GM23338 (cell line): ENCODE data around the gene HDAC9. TPM values are rescaled to one million over a fixed set of nuclear protein-coding genes. Genes with fewer than 3 reads are reported as not detected.

Source experiments
- ATAC-seq: fragments of 200-7000 bp; cut with Tn5 transposase; 3 replicates; pipeline ENCODE4 v1.9.1; 2020
- DNase-seq: peaks from one replicate; pipeline ENCODE4 v3.0.0-alpha.2; 2015; ENCODE audit warnings: low spot score
- H2AFZ ChIP-seq: fragments of 200-600 bp; sonication (generic); 2 replicates; pipeline ENCODE4 v1.8.0; 2016; ENCODE audit warnings: antibody characterized with exemption, mild to moderate bottlenecking, moderate library complexity
- H3F3A ChIP-seq: fragments of 200-600 bp; sonication (generic); replicated peaks from 2 replicates; pipeline ENCODE4 v1.8.0; 2017; ENCODE audit warnings: antibody characterized with exemption, mixed run types, low read depth
- H3K27ac ChIP-seq: fragments of 200-600 bp; sonication (generic); 2 replicates; pipeline ENCODE4 v1.6.1; 2016; ENCODE audit warnings: low read depth
- H3K27me3 ChIP-seq: fragments of 200-600 bp; sonication (generic); 2 replicates; pipeline ENCODE4 v1.8.0; 2016; ENCODE audit warnings: mild to moderate bottlenecking, mixed run types, moderate library complexity; ENCODE audit not compliant: insufficient read depth
- H3K36me3 ChIP-seq: fragments of 200-600 bp; sonication (generic); 2 replicates; pipeline ENCODE4 v1.8.0; 2016; ENCODE audit warnings: mild to moderate bottlenecking; ENCODE audit not compliant: insufficient read depth
- H3K4me1 ChIP-seq: fragments of 200-600 bp; sonication (generic); 2 replicates; pipeline ENCODE4 v1.8.0; 2016; ENCODE audit warnings: mild to moderate bottlenecking, moderate library complexity; ENCODE audit not compliant: insufficient read depth
- H3K4me2 ChIP-seq: fragments of 200-600 bp; sonication (generic); 2 replicates; pipeline ENCODE4 v1.7.1; 2017; ENCODE audit warnings: mixed run types
- H3K4me3 ChIP-seq: fragments of 200-600 bp; sonication (generic); 2 replicates; pipeline ENCODE4 v1.6.1; 2016; ENCODE audit warnings: mixed run types
- H3K79me2 ChIP-seq: fragments of 200-600 bp; sonication (generic); replicated peaks from 2 replicates; pipeline ENCODE4 v1.8.0; 2017; ENCODE audit warnings: mild to moderate bottlenecking; ENCODE audit not compliant: insufficient read depth
- H3K9me2 ChIP-seq: fragments of 200-600 bp; sonication (generic); 2 replicates; pipeline ENCODE4 v1.8.0; 2017; ENCODE audit not compliant: insufficient read depth
- H4K20me1 ChIP-seq: fragments of 200-600 bp; sonication (generic); replicated peaks from 2 replicates; pipeline ENCODE4 v1.8.0; 2017; ENCODE audit warnings: mild to moderate bottlenecking; ENCODE audit not compliant: insufficient read depth
- H3K27ac Mint-ChIP-seq: 2 replicates; pipeline ENCODE4 v1.8.0; 2020; ENCODE audit warnings: inconsistent platforms, mild to moderate bottlenecking, moderate library complexity, mixed read lengths
- H3K27me3 Mint-ChIP-seq: 3 replicates; pipeline ENCODE4 v1.8.0; 2022; ENCODE audit warnings: low read depth, mild to moderate bottlenecking, moderate library complexity, mixed read lengths, inconsistent platforms; ENCODE audit not compliant: insufficient read depth, poor library complexity
- H3K36me3 Mint-ChIP-seq: 3 replicates; pipeline ENCODE4 v1.8.0; 2021; ENCODE audit warnings: low read depth, mild to moderate bottlenecking, inconsistent platforms, moderate library complexity, mixed read lengths
- H3K4me1 Mint-ChIP-seq: 3 replicates; pipeline ENCODE4 v1.8.0; 2020; ENCODE audit warnings: mild to moderate bottlenecking, inconsistent platforms, mixed read lengths
- H3K4me3 Mint-ChIP-seq: 3 replicates; pipeline ENCODE4 v1.8.0; 2021; ENCODE audit warnings: moderate library complexity, mild to moderate bottlenecking, inconsistent platforms, mixed read lengths
- H3K9me3 Mint-ChIP-seq: 3 replicates; pipeline ENCODE4 v1.8.0; 2020; ENCODE audit warnings: moderate library complexity, mild to moderate bottlenecking, inconsistent platforms, mixed read lengths
- CREB1 ChIP-seq: fragments of 250-450 bp; sonication (Bioruptor Pico); IDR thresholded peaks from 2 replicates; pipeline ENCODE4 v1.5.0; 2020; ENCODE audit warnings: low read depth, mild to moderate bottlenecking, moderate library complexity
- EZH2phosphoT487 ChIP-seq: fragments of 200-600 bp; sonication (generic); IDR thresholded peaks from one replicate; pipeline ENCODE4 v1.8.1; 2018; ENCODE audit warnings: antibody characterized with exemption; ENCODE audit not compliant: unreplicated experiment
- POLR2AphosphoS5 ChIP-seq: IDR thresholded peaks from 2 replicates; pipeline ENCODE4 v1.6.1; 2016; ENCODE audit warnings: antibody characterized with exemption, low read depth
- STAT1 ChIP-seq: IDR thresholded peaks from one replicate; pipeline ENCODE4 v1.6.1; 2016; ENCODE audit warnings: antibody characterized with exemption; ENCODE audit not compliant: unreplicated experiment
- ZNF331 ChIP-seq: fragments of 250-450 bp; sonication (Bioruptor Pico); IDR thresholded peaks from 2 replicates; pipeline ENCODE4 v1.5.0; 2020; ENCODE audit warnings: low read depth, mild to moderate bottlenecking, moderate library complexity
- polyA plus RNA-seq: library from polyadenylated mRNA; unstranded; fragments of >200 nt; fragmentation: Nextera tagmentation; extraction: Ambion mirVana; gene quantifications from 2 replicates; pipeline ENCODE4 v1.2.1, GENCODE V29; 2016
- total RNA-seq: library from RNA; depleted of rRNA; stranded (reverse); fragments of >200 nt; shearing (Covaris generic); gene quantifications from 2 replicates; pipeline ENCODE4 v1.2.3, GENCODE V29; 2014
- TF ChIP-seq, protein P1 (sequence below): IDR thresholded peaks from 2 replicates; pipeline ENCODE4 v1.6.1; 2016; ENCODE audit warnings: antibody characterized with exemption
- TF ChIP-seq, protein P2 (sequence below): fragments of 250-450 bp; sonication (Bioruptor Pico); IDR thresholded peaks from 2 replicates; pipeline ENCODE4 v1.5.0; 2020; ENCODE audit warnings: mild to moderate bottlenecking, moderate library complexity
- TF ChIP-seq, protein P3 (sequence below): IDR thresholded peaks from one replicate; pipeline ENCODE4 v1.6.1; 2018; ENCODE audit warnings: antibody characterized with exemption; ENCODE audit not compliant: unreplicated experiment

HDAC9 gene
- total and polyA plus RNA-seq, 2 experiments from 2014 or later, result 8.3 to 18.5 TPM

DNA sequence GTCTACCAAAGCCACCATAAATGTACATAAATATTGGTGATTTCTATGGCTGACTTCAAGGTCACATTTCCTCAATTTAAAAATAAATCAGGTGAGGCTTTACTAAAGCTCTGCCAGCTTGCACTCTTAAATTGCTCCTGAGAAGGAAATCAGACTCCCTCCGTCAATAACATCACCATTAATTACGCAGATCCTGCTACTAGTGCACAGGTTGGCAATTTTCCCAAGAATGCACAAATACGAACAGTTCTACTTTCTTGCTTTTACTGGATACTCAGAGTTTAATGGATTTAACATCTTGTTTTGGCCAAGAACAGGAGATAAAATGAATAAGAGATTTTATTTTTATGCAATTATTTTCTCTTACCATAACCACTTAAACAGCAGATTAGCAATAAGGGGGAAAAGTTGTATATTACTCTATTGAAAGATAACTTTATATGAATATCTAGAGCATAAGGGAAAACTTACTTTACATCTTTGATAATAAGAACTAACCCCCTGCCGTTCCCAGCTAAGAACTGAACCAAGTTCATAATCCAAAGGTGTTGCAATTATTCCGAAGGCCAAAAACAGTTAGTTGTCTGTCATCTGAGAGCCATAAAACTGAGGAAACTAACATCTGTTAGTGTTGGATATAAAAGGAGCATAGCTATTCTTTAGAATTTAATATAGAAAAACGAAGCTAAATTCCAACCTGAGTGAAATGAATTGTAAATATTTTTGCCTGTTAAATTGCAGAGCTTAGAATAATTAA is 481.3 kb downstream of the HDAC9 start:
- no peak for TF ChIP-seq STAT1
- no peak for TF ChIP-seq CREB1
- TF ChIP-seq, protein P1, sequence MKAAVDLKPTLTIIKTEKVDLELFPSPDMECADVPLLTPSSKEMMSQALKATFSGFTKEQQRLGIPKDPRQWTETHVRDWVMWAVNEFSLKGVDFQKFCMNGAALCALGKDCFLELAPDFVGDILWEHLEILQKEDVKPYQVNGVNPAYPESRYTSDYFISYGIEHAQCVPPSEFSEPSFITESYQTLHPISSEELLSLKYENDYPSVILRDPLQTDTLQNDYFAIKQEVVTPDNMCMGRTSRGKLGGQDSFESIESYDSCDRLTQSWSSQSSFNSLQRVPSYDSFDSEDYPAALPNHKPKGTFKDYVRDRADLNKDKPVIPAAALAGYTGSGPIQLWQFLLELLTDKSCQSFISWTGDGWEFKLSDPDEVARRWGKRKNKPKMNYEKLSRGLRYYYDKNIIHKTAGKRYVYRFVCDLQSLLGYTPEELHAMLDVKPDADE, result no peak
- no peak for TF ChIP-seq POLR2AphosphoS5
- H3K27me3 Mint-ChIP-seq, result no peaks in the 10 kb centered on the region
- Histone ChIP-seq H3K27ac (no peak overlapping the region), H2AFZ (no peak overlapping the region), H3K9me2 (no peaks in the 10 kb centered on the region), H3K4me2 (no peak overlapping the region), H3K27me3 (no peaks in the 10 kb centered on the region), H3K36me3 (no peaks in the 10 kb centered on the region), H3K79me2 (no peaks in the 10 kb centered on the region), H3K4me1 (no peaks in the 10 kb centered on the region), H3K4me3 (no peak overlapping the region), H4K20me1 (no peaks in the 10 kb centered on the region), H3F3A (no peaks in the 10 kb centered on the region)
- ATAC-seq, result no peak
- H3K9me3 Mint-ChIP-seq, result no peaks in the 10 kb centered on the region
- H3K36me3 Mint-ChIP-seq, result no peaks in the 10 kb centered on the region
- H3K4me3 Mint-ChIP-seq, result no peak overlapping the region
- H3K27ac Mint-ChIP-seq, result no peak overlapping the region
- no peak for DNase-seq
- no peaks in the 10 kb centered on the region; the same call in 2 of the 3 replicates for H3K4me1 Mint-ChIP-seq

DNA sequence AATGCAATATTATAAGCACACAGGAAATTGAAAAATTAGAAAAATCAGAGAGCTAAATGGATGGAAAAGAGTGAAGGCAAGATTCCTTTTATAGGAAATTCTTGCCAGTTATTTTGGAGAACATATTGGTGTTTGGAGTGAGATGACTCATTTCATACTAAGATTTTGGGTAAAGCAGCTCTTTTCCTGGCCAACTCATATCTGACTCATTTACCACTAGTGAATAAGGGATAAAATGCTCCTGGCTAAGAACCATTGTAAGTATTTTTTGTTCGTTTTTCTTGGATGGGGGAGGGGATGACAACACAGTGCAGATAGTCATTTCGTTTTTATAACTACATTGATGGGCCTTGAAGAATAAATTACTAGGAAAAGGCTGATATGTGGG is 482.6 kb downstream of the HDAC9 start:
- Histone ChIP-seq H3K4me1 (no peaks in the 10 kb centered on the region), H3K4me3 (no peak overlapping the region), H3K27me3 (no peaks in the 10 kb centered on the region), H3K79me2 (no peaks in the 10 kb centered on the region), H3F3A (no peaks in the 10 kb centered on the region), H3K4me2 (no peak overlapping the region), H3K36me3 (no peaks in the 10 kb centered on the region), H3K9me2 (peaks cover 3% of the 10 kb centered on the region), H4K20me1 (no peaks in the 10 kb centered on the region), H2AFZ (no peak overlapping the region), H3K27ac (no peak overlapping the region)
- ATAC-seq, result no peak
- no peaks in the 10 kb centered on the region for H3K9me3 Mint-ChIP-seq
- H3K27me3 Mint-ChIP-seq, result no peaks in the 10 kb centered on the region
- no peaks in the 10 kb centered on the region for H3K36me3 Mint-ChIP-seq
- no peak overlapping the region for H3K4me3 Mint-ChIP-seq
- no peak for DNase-seq
- no peaks in the 10 kb centered on the region; the same call in 2 of the 3 replicates for H3K4me1 Mint-ChIP-seq
- H3K27ac Mint-ChIP-seq, result no peak overlapping the region
- TF ChIP-seq STAT1 (no peak), ZNF331 (CRISPR knock-in tag) (no peak), EZH2phosphoT487 (no peak), CREB1 (no peak)
- TF ChIP-seq, protein P1, result no peak
- TF ChIP-seq, protein P2, sequence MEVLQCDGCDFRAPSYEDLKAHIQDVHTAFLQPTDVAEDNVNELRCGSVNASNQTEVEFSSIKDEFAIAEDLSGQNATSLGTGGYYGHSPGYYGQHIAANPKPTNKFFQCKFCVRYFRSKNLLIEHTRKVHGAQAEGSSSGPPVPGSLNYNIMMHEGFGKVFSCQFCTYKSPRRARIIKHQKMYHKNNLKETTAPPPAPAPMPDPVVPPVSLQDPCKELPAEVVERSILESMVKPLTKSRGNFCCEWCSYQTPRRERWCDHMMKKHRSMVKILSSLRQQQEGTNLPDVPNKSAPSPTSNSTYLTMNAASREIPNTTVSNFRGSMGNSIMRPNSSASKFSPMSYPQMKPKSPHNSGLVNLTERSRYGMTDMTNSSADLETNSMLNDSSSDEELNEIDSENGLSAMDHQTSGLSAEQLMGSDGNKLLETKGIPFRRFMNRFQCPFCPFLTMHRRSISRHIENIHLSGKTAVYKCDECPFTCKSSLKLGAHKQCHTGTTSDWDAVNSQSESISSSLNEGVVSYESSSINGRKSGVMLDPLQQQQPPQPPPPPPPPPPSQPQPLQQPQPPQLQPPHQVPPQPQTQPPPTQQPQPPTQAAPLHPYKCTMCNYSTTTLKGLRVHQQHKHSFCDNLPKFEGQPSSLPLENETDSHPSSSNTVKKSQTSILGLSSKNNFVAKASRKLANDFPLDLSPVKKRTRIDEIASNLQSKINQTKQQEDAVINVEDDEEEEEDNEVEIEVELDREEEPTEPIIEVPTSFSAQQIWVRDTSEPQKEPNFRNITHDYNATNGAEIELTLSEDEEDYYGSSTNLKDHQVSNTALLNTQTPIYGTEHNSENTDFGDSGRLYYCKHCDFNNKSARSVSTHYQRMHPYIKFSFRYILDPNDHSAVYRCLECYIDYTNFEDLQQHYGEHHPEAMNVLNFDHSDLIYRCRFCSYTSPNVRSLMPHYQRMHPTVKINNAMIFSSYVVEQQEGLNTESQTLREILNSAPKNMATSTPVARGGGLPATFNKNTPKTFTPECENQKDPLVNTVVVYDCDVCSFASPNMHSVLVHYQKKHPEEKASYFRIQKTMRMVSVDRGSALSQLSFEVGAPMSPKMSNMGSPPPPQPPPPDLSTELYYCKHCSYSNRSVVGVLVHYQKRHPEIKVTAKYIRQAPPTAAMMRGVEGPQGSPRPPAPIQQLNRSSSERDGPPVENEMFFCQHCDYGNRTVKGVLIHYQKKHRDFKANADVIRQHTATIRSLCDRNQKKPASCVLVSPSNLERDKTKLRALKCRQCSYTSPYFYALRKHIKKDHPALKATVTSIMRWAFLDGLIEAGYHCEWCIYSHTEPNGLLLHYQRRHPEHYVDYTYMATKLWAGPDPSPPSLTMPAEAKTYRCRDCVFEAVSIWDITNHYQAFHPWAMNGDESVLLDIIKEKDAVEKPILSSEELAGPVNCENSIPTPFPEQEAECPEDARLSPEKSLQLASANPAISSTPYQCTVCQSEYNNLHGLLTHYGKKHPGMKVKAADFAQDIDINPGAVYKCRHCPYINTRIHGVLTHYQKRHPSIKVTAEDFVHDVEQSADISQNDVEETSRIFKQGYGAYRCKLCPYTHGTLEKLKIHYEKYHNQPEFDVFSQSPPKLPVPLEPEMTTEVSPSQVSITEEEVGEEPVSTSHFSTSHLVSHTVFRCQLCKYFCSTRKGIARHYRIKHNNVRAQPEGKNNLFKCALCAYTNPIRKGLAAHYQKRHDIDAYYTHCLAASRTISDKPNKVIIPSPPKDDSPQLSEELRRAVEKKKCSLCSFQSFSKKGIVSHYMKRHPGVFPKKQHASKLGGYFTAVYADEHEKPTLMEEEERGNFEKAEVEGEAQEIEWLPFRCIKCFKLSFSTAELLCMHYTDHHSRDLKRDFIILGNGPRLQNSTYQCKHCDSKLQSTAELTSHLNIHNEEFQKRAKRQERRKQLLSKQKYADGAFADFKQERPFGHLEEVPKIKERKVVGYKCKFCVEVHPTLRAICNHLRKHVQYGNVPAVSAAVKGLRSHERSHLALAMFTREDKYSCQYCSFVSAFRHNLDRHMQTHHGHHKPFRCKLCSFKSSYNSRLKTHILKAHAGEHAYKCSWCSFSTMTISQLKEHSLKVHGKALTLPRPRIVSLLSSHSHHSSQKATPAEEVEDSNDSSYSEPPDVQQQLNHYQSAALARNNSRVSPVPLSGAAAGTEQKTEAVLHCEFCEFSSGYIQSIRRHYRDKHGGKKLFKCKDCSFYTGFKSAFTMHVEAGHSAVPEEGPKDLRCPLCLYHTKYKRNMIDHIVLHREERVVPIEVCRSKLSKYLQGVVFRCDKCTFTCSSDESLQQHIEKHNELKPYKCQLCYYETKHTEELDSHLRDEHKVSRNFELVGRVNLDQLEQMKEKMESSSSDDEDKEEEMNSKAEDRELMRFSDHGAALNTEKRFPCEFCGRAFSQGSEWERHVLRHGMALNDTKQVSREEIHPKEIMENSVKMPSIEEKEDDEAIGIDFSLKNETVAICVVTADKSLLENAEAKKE (CRISPR knock-in tag), result no peak
- TF ChIP-seq, protein P3, sequence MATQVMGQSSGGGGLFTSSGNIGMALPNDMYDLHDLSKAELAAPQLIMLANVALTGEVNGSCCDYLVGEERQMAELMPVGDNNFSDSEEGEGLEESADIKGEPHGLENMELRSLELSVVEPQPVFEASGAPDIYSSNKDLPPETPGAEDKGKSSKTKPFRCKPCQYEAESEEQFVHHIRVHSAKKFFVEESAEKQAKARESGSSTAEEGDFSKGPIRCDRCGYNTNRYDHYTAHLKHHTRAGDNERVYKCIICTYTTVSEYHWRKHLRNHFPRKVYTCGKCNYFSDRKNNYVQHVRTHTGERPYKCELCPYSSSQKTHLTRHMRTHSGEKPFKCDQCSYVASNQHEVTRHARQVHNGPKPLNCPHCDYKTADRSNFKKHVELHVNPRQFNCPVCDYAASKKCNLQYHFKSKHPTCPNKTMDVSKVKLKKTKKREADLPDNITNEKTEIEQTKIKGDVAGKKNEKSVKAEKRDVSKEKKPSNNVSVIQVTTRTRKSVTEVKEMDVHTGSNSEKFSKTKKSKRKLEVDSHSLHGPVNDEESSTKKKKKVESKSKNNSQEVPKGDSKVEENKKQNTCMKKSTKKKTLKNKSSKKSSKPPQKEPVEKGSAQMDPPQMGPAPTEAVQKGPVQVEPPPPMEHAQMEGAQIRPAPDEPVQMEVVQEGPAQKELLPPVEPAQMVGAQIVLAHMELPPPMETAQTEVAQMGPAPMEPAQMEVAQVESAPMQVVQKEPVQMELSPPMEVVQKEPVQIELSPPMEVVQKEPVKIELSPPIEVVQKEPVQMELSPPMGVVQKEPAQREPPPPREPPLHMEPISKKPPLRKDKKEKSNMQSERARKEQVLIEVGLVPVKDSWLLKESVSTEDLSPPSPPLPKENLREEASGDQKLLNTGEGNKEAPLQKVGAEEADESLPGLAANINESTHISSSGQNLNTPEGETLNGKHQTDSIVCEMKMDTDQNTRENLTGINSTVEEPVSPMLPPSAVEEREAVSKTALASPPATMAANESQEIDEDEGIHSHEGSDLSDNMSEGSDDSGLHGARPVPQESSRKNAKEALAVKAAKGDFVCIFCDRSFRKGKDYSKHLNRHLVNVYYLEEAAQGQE, result no peak
